Measurements from ENCODE around the gene KCNN1.
"Not testable (repeated sequence)": the region's sequence is repeated elsewhere in the genome, so short reads cannot be mapped to it uniquely, and the experiment has no call there.

KCNN1 gene

DNA sequence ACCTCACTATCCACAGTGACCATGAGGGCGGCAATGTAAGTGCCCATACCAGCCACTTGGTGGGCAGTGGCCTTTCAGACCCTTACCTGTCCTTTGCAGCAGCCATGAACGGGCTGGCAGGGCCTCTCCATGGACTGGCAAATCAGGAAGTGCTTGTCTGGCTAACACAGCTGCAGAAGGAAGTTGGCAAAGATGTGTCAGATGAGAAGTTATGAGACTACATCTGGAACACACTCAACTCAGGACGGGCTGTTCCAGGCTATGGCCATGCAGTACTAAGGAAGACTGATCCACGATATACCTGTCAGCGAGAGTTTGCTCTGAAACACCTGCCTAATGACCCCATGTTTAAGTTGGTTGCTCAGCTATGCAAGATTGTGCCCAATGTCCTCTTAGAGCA lies 64.5 kb downstream of the KCNN1 start:
- not testable (repeated sequence) for DNase-seq (ENCODE audit: low read depth)

GRCh38 chr19:18032102-18032501 lies 65.2 kb downstream of the KCNN1 start:
- not testable (repeated sequence) for DNase-seq (ENCODE audit: low read depth)

GRCh38 chr19:18041054-18041453 lies 74.1 kb downstream of the KCNN1 start:
- no peak for DNase-seq (ENCODE audit: low read depth)

DNA sequence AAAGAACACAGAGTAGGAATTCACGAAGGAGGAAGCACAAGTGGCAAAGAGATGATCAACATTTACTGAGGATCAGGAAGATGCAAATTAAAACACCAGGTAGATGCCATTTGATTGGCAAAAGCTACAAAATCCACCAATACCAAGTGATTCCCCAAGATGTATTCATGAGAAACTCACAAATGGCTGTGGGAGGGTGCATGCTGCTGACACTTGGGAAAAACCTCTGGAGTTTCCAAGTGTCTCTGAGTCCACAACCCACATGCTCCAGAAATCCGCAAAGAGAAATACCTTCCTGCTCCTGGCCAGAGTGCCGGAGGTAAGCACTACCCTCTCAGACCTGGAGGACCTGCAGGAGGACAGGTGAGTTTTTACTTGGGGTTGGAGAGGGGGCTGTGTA lies 76.8 kb downstream of the KCNN1 start:
- DNase-seq (ENCODE audit: low read depth): no peak

DNA sequence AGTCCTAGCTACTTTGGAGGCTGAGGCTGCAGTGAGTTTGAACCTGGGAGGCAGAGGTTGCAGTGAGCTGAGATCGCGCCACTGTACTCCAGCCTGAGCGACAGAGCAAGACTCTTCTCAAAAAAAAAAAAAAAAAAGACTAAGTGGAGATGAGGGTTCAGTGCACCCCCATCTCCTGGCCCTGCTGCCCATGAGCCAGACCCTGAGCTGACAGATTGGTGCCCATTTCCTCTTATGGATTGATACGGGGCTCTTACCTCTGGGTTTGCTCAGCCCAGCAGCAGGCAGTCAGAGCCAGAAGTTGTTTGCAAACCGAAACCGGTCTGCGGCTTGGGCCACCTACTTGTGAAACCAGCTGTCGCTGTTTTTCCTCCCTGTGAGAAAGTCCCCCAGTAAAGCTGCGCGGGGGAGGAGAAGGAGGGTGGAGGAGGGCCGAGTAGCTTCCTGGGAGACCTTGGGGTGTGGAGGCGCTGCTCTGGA lies 78.0 kb downstream of the KCNN1 start:
- peak; percentile 70 for DNase-seq (ENCODE audit: low read depth)

DNA sequence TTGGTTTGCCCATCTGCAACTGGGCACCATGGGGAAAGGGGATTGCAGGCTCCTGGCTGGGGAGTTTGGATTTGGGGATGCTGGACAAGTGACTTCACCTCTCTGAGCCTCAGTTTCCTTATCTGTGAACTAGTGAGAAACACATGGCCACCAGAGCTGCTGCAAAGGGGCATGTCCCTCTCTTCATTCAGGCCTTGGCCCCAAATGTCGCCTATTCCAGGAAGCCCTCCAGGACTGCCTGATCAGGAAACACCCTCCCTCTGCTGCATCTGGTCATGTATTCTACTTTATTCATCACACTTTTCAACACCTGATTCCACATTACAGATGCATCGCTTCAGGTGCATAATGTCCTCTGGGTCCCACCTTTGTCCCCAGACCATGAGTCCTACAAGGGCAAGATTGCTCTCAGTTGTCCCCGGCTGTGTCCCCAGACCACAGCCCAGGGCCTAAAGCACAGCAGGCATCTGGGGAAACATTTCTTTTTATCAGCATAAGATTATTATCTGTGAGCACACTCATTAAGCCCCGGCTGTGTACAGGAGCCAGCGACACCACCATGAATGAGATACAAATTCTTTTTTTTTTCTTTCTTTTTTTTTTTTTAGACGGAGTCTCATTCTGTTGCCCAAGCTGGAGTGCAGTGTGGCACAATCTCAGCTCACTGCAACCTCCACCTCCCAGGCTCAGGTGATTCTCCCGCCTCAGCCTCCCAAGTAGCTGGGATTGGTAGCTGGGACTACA lies 78.6 kb downstream of the KCNN1 start:
- no peak for DNase-seq (ENCODE audit: low read depth)

DNA sequence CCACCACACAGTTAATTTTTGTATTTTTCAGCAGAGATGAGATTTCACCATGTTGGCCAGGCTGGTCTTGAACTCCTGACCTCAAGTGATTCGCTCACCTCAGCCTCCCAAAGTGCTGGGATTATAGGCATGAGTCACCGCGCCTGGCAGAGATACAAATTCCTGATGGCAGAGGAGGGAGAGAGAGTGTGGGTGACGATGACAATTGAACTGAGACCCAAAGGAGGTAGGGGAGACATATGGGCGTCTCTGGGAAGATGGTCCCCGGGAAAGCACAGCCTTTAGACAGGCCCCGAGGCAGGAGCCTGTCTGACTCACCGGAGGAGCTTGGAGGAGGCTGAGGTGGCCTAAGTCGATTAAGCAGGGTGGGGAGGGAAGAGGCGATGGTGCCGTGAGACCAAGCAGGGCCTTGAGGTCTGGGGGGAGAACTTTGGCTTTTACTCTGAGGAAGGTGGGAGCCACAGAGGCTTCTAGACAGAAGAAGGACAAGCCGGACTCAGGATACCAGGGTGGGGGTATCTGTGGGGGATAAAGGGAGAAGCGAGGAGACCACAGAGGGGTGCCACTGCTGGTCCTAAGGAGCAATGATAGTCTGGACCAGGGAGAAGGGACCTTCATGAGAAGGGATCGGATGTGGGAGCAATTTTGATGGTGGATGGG lies 79.3 kb downstream of the KCNN1 start:
- peak; percentile 53 for DNase-seq (ENCODE audit: low read depth)

GRCh38 chr19:18049385-18049784 lies 82.5 kb downstream of the KCNN1 start:
- no peak for DNase-seq (ENCODE audit: low read depth)
